Peyer's patch (tissue), 4 donors: ENCODE results near the gene NUDT1. TPM values are rescaled to one million over a fixed set of nuclear protein-coding genes. Genes with fewer than 3 reads are reported as not detected.

Source experiments
- DNase-seq, 3 donors: peaks; one replicate each; pipeline ENCODE4 v3.0.0-alpha.2; 2017 to 2019
- H3K27ac ChIP-seq, 4 donors: fragments of 200-600 bp; sonication (generic); one replicate each; pipeline ENCODE4 v1.5.1; 2016 to 2019
- H3K27me3 ChIP-seq, 2 donors: fragments of 200-600 bp; sonication (generic); one replicate each; pipeline ENCODE4 v1.5.1; 2019
- H3K36me3 ChIP-seq, 3 donors: fragments of 200-600 bp; sonication (generic); one replicate each; pipeline ENCODE4 v1.5.1; 2016 to 2019
- H3K4me1 ChIP-seq, 4 donors: fragments of 200-600 bp; sonication (generic); one replicate each; pipeline ENCODE4 v1.5.1; 2016 to 2019
- H3K4me3 ChIP-seq, 4 donors: fragments of 200-600 bp; sonication (generic); 1 replicate in 3 of 4; 2 replicates in 1 of 4; pipeline ENCODE4 v1.5.1; 2016 to 2019; ENCODE audit warnings: mild to moderate bottlenecking in 1 of 4
- H3K9me3 ChIP-seq, 4 donors: fragments of 200-600 bp; sonication (generic); one replicate each; pipeline ENCODE4 v1.5.1; 2016 to 2019; ENCODE audit warnings: mild to moderate bottlenecking in 1 of 4
- CTCF ChIP-seq, 6 experiments: fragments of 450-650 bp in 4 of 6; fragments of 200-600 bp in 2 of 6; sonication (generic) in 1 of 6; IDR thresholded peaks; one replicate each; pipeline ENCODE4 v1.5.1; 2017 to 2019; ENCODE audit warnings: antibody characterized with exemption in 6 of 6, mild to moderate bottlenecking in 3 of 6, moderate library complexity in 1 of 6
- POLR2A ChIP-seq, 2 donors: fragments of 450-650 bp; IDR thresholded peaks; one replicate each; pipeline ENCODE4 v1.5.1; 2017; ENCODE audit warnings: antibody characterized with exemption in 2 of 2, mild to moderate bottlenecking in 2 of 2, moderate library complexity in 2 of 2
- total RNA-seq, 4 donors: library from RNA; depleted of rRNA; stranded (reverse); fragments of >200 nt; gene quantifications; one replicate each; pipeline ENCODE4 v1.1.0, GENCODE V29; 2016

The NUDT1 gene
- total RNA-seq, 4 donors from 2014 or later, result 3.2 to 75.1 (median 11.6) TPM

DNA sequence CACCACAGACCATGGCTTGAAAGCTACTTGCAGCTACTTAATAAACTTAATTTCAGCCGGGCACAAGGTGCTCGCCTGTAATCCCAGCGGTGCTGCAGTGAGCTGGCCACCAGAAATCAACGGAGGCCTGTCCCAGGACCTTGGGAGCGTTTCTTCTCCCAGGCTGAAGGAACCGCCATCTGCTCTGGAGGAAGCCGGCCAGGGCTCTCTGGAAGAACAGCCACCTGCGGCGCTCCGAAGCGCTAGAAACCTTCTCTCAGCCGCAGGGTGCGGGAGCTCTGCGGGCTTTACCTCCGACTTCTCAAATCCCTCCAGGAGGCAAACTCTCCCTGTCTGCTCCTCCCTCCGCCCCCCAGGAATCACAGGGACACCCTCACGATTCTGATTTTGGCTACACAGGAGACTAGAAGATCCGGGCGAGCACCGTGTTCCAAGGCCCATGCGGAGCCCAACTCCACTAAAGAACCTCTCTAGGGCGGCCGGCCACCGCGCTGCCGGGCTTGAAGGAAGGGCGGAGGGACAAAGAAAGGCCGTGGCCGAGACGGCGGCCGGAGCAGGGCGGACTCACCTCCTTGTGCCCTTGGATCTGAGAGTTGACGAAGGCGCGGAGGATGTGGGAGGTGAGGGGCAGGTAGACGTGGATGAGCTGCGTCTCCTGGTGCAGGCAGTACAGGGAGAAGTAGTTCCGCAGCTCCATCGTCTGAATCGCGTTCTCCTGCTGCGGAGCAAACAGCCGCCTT, 14.4 kb downstream of the NUDT1 start:
- H3K27ac ChIP-seq, result no peak overlapping the region
- no peaks in the 10 kb centered on the region for H3K27me3 ChIP-seq
- no peak for TF ChIP-seq POLR2A (IDR thresholded peaks at IDR 0.05)
- TF ChIP-seq CTCF (IDR thresholded peaks at IDR 0.05), result no peak
- H3K4me1 ChIP-seq, result peaks cover 0 to 11% (median 3%) of the 10 kb centered on the region in 4 donors
- peaks cover 0 to 8% (median 0%) of the 10 kb centered on the region in 3 donors for H3K36me3 ChIP-seq
- no peak overlapping the region for H3K4me3 ChIP-seq
- no peak for DNase-seq
- no peaks in the 10 kb centered on the region for H3K9me3 ChIP-seq

GRCh38 chr7:2257046-2257551, 15.1 kb downstream of the NUDT1 start:
- no peak overlapping the region for H3K4me3 ChIP-seq
- no peak overlapping the region for H3K27ac ChIP-seq

GRCh38 chr7:2257651-2258050, 15.6 kb downstream of the NUDT1 start:
- H3K27ac ChIP-seq, result no peak overlapping the region
- H3K4me3 ChIP-seq, result no peak overlapping the region
- DNase-seq, result no peak
- no peaks in the 10 kb centered on the region for H3K27me3 ChIP-seq
- no peak for TF ChIP-seq POLR2A (IDR thresholded peaks at IDR 0.05)
- TF ChIP-seq CTCF (IDR thresholded peaks at IDR 0.05), result no peak
- H3K36me3 ChIP-seq, result peaks cover 0 to 9% (median 0%) of the 10 kb centered on the region in 3 donors
- H3K4me1 ChIP-seq, result peaks cover 0 to 11% (median 3%) of the 10 kb centered on the region in 4 donors
- no peaks in the 10 kb centered on the region for H3K9me3 ChIP-seq

More at GRCh38 chr7:2257046-2257551, 15.1 kb downstream of the NUDT1 start:
- no peak for DNase-seq
- Histone ChIP-seq H3K9me3 (no peaks in the 10 kb centered on the region), H3K27me3 (no peaks in the 10 kb centered on the region), H3K36me3 (peaks cover 0 to 8% (median 0%) of the 10 kb centered on the region in 3 donors), H3K4me1 (peaks cover 0 to 11% (median 3%) of the 10 kb centered on the region in 4 donors)
- TF ChIP-seq POLR2A (IDR thresholded peaks at IDR 0.05), result no peak
- no peak for TF ChIP-seq CTCF (IDR thresholded peaks at IDR 0.05)

GRCh38 chr7:2258661-2259365, 16.8 kb downstream of the NUDT1 start:
- Histone ChIP-seq H3K36me3 (peaks cover 0 to 21% (median 0%) of the 10 kb centered on the region in 3 donors), H3K27me3 (no peaks in the 10 kb centered on the region), H3K9me3 (no peaks in the 10 kb centered on the region), H3K4me1 (peaks cover 0 to 11% (median 3%) of the 10 kb centered on the region in 4 donors), H3K27ac (peak overlapping the region in 1 of 4 donors; percentile 17), H3K4me3 (no peak overlapping the region)
- TF ChIP-seq CTCF (IDR thresholded peaks at IDR 0.05) (no peak), POLR2A (IDR thresholded peaks at IDR 0.05) (no peak)
- DNase-seq, result peak in 2 of 3 donors; percentile 63 to 68

DNA sequence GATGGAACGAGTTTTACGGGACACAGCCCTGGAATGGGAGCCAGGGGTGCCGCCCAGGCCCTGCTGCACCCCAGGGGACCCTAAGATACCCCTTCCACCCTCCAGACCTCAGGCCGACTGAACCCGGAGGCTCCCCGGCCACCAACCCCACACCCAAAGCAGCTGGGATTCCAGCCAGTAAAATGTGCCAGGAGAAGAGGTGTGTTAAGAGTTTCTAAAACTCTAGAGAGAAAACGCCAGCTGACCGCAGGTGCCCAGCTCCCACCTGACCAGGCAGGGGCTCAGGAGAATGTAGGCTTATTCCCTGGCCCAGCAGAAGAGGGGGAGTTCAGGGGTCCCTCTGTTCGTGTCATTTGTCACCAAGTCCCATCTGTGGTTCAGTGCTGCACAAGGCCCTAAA, 17.5 kb downstream of the NUDT1 start:
- H3K4me1 ChIP-seq, result peaks cover 0 to 11% (median 3%) of the 10 kb centered on the region in 4 donors
- no peaks in the 10 kb centered on the region for H3K9me3 ChIP-seq
- no peaks in the 10 kb centered on the region for H3K27me3 ChIP-seq
- no peak for DNase-seq
- peaks cover 0 to 27% (median 0%) of the 10 kb centered on the region in 3 donors for H3K36me3 ChIP-seq
- TF ChIP-seq POLR2A (IDR thresholded peaks at IDR 0.05) (no peak), CTCF (IDR thresholded peaks at IDR 0.05) (no peak)
- no peak overlapping the region for H3K4me3 ChIP-seq
- peak overlapping the region in 1 of 4 donors; percentile 17 for H3K27ac ChIP-seq
